HFFc6 (cell line): ENCODE data around the gene ALK. TPM values are rescaled to one million over a fixed set of nuclear protein-coding genes. Genes with fewer than 3 reads are reported as not detected.

Source experiments
- DNase-seq: peaks from one replicate; pipeline ENCODE4 v3.0.0-alpha.2; 2018
- H3K27ac Mint-ChIP-seq: 2 replicates; pipeline ENCODE4 v1.8.0; 2020; ENCODE audit warnings: mild to moderate bottlenecking, mixed read lengths
- H3K27me3 Mint-ChIP-seq: 2 replicates; pipeline ENCODE4 v1.8.0; 2021; ENCODE audit warnings: mild to moderate bottlenecking, moderate library complexity, mixed read lengths; ENCODE audit not compliant: insufficient read depth
- H3K36me3 Mint-ChIP-seq: 2 replicates; pipeline ENCODE4 v1.8.0; 2021; ENCODE audit warnings: low read depth, mixed read lengths
- H3K4me1 Mint-ChIP-seq: 2 replicates; pipeline ENCODE4 v1.8.0; 2020; ENCODE audit warnings: low read depth, mixed read lengths
- H3K4me3 Mint-ChIP-seq: 2 replicates; pipeline ENCODE4 v1.8.0; 2020; ENCODE audit warnings: mild to moderate bottlenecking, moderate library complexity, mixed read lengths
- H3K9me3 Mint-ChIP-seq: 2 replicates; pipeline ENCODE4 v1.8.0; 2020; ENCODE audit warnings: mild to moderate bottlenecking, mixed read lengths
- total RNA-seq, 6 experiments: library from RNA; stranded (reverse); fragmentation: NEBNext Ultra II Directional; extraction: Animal tissue kit (Norgen Biotek cat#: 25700); gene quantifications; 2 replicates in 1 of 6; 3 replicates in 5 of 6; pipeline ENCODE4 v1.2.3, GENCODE V29; 2021
- TF ChIP-seq, protein P1 (sequence below): fragments of 200-600 bp; sonication (generic); IDR thresholded peaks from 2 replicates; pipeline ENCODE4 v1.5.0; 2021; ENCODE audit warnings: antibody characterized with exemption, mild to moderate bottlenecking

The ALK gene
- total RNA-seq, 6 experiments from 2014 or later: not detected

DNA sequence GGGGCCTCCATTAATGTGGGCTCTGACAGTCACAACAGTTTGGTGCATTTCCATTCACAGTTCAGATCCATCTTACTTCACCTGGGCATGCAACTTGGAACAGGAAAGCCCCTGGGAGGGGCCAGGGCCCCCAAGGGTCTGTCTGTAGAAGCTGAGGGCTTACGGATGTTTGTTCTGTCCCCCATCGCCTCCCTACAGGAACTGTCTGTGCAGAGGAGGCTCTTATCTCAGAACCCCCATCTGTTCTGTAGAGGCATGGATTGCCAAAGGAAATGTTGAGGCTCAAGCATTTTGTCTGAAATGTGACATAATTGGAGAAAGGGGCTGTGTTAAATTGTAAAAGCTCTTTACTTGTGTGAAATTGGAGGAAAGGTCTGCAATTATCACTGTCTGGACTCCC is 471.9 kb downstream of the ALK start:
- no peak for DNase-seq
- Mint-ChIP-seq H3K9me3 (no peaks in the 10 kb centered on the region), H3K4me3 (no peak overlapping the region), H3K4me1 (peaks cover 21% of the 10 kb centered on the region), H3K27me3 (no peaks in the 10 kb centered on the region; the same call in 1 of the 2 replicates), H3K36me3 (0 out of 2 replicates have a peak, but pooled peaks cover 3% of the 10 kb centered on the region), H3K27ac (no peak overlapping the region)
- TF ChIP-seq, protein P1, sequence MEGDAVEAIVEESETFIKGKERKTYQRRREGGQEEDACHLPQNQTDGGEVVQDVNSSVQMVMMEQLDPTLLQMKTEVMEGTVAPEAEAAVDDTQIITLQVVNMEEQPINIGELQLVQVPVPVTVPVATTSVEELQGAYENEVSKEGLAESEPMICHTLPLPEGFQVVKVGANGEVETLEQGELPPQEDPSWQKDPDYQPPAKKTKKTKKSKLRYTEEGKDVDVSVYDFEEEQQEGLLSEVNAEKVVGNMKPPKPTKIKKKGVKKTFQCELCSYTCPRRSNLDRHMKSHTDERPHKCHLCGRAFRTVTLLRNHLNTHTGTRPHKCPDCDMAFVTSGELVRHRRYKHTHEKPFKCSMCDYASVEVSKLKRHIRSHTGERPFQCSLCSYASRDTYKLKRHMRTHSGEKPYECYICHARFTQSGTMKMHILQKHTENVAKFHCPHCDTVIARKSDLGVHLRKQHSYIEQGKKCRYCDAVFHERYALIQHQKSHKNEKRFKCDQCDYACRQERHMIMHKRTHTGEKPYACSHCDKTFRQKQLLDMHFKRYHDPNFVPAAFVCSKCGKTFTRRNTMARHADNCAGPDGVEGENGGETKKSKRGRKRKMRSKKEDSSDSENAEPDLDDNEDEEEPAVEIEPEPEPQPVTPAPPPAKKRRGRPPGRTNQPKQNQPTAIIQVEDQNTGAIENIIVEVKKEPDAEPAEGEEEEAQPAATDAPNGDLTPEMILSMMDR: no peak

DNA sequence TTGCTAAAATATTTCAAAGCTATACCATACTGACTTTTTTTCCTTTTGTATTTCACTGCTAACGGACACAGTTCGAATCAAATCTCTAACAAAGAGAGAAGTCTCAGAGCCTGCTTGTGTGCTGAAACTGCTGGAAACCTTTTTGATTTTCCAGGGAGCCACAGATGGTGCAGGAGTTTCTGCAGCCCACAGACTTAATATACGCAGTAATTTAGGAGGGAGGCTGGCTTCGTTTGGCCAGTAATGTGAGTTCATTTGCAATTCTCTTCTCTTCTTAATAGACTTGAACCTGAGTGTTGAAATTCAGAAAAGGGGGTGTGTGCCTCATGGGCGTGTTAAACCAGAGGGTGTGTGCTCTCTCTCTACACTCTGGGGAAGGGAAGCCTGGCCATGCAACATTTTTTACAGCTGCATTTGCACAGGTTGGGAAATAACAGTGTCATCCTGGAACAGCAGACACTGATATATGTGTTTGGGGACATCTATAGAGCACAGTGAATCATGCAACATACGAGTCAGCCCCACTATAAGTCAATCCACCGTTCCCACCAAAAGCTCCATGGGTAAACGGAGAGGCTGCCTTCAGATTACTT is 473.2 kb downstream of the ALK start:
- H3K27me3 Mint-ChIP-seq: no peaks in the 10 kb centered on the region; the same call in 1 of the 2 replicates

GRCh38 chr2:29447513-29447912 is 473.9 kb downstream of the ALK start:
- no peak for DNase-seq
- Mint-ChIP-seq H3K4me3 (no peak overlapping the region), H3K27ac (no peak overlapping the region), H3K36me3 (0 out of 2 replicates have a peak, but pooled peaks cover 3% of the 10 kb centered on the region), H3K4me1 (peaks cover 40% of the 10 kb centered on the region), H3K27me3 (no peaks in the 10 kb centered on the region; the same call in 1 of the 2 replicates), H3K9me3 (no peaks in the 10 kb centered on the region)
- TF ChIP-seq, protein P1: no peak

More for the DNA sequence above, 473.2 kb downstream of the ALK start:
- TF ChIP-seq, protein P1: no peak
- peaks cover 34% of the 10 kb centered on the region for H3K4me1 Mint-ChIP-seq
- 0 out of 2 replicates have a peak, but pooled peaks cover 3% of the 10 kb centered on the region for H3K36me3 Mint-ChIP-seq
- no peak overlapping the region for H3K27ac Mint-ChIP-seq
- H3K9me3 Mint-ChIP-seq: no peaks in the 10 kb centered on the region
- no peak for DNase-seq
- no peak overlapping the region for H3K4me3 Mint-ChIP-seq

GRCh38 chr2:29446847-29447246 is 474.5 kb downstream of the ALK start:
- Mint-ChIP-seq H3K4me3 (no peak overlapping the region), H3K36me3 (0 out of 2 replicates have a peak, but pooled peaks cover 3% of the 10 kb centered on the region)

GRCh38 chr2:29444150-29444549 is 477.2 kb downstream of the ALK start:
- H3K27me3 Mint-ChIP-seq: peaks cover 3% of the 10 kb centered on the region; the same call in 1 of the 2 replicates
- H3K4me3 Mint-ChIP-seq: peak overlapping the region; percentile 28; the same call in 1 of the 2 replicates
- TF ChIP-seq, protein P1: no peak
- H3K9me3 Mint-ChIP-seq: no peaks in the 10 kb centered on the region
- peaks cover 41% of the 10 kb centered on the region for H3K4me1 Mint-ChIP-seq
- peak overlapping the region; percentile 63 for H3K27ac Mint-ChIP-seq
- no peak for DNase-seq
- H3K36me3 Mint-ChIP-seq: 0 out of 2 replicates have a peak, but pooled peaks cover 3% of the 10 kb centered on the region

More at GRCh38 chr2:29446847-29447246, 474.5 kb downstream of the ALK start:
- TF ChIP-seq, protein P1: no peak
- H3K27ac Mint-ChIP-seq: no peak overlapping the region
- H3K27me3 Mint-ChIP-seq: no peaks in the 10 kb centered on the region; the same call in 1 of the 2 replicates
- H3K4me1 Mint-ChIP-seq: peaks cover 41% of the 10 kb centered on the region
- no peak for DNase-seq
- no peaks in the 10 kb centered on the region for H3K9me3 Mint-ChIP-seq
